Endothelial cell (in vitro differentiated cells): ENCODE results near the gene PGRMC1. TPM values are rescaled to one million over a fixed set of nuclear protein-coding genes. Genes with fewer than 3 reads are reported as not detected.

Experiments used
- DNase-seq: peaks from one replicate; pipeline ENCODE4 v3.0.0; 2021; ENCODE audit warnings: low spot score
- H3K27ac Mint-ChIP-seq: one replicate; pipeline ENCODE4 v1.8.0; 2021; ENCODE audit warnings: mixed read lengths, inconsistent platforms; ENCODE audit not compliant: unreplicated experiment
- H3K27me3 Mint-ChIP-seq: one replicate; pipeline ENCODE4 v1.8.0; 2021; ENCODE audit warnings: mild to moderate bottlenecking, moderate library complexity, mixed read lengths, inconsistent platforms; ENCODE audit not compliant: unreplicated experiment
- H3K36me3 Mint-ChIP-seq: one replicate; pipeline ENCODE4 v1.8.0; 2021; ENCODE audit warnings: mild to moderate bottlenecking, low read depth, mixed read lengths, inconsistent platforms; ENCODE audit not compliant: unreplicated experiment
- H3K4me1 Mint-ChIP-seq: one replicate; pipeline ENCODE4 v1.8.0; 2021; ENCODE audit warnings: mild to moderate bottlenecking, mixed read lengths, inconsistent platforms; ENCODE audit not compliant: unreplicated experiment
- H3K4me3 Mint-ChIP-seq: one replicate; pipeline ENCODE4 v1.8.0; 2021; ENCODE audit warnings: mild to moderate bottlenecking, mixed read lengths, inconsistent platforms; ENCODE audit not compliant: unreplicated experiment
- H3K9me3 Mint-ChIP-seq: one replicate; pipeline ENCODE4 v1.8.0; 2021; ENCODE audit warnings: mixed read lengths, inconsistent platforms; ENCODE audit not compliant: unreplicated experiment
- CTCF ChIP-seq: fragments of 200-600 bp; sonication (generic); IDR thresholded peaks from one replicate; pipeline ENCODE4 v1.5.0; 2021; ENCODE audit warnings: antibody characterized with exemption; ENCODE audit not compliant: unreplicated experiment
- total RNA-seq: library from RNA; stranded (reverse); fragmentation: NEBNext Ultra II Directional; extraction: Animal tissue kit (Norgen Biotek cat#: 25700); gene quantifications from one replicate; pipeline ENCODE4 v1.2.1, GENCODE V29; 2021; ENCODE audit not compliant: unreplicated experiment

The PGRMC1 gene
- total RNA-seq, 1 donor from 2014 or later, result 153 TPM

GRCh38 chrX:119240356-119240755, 4.3 kb downstream of the PGRMC1 start:
- TF ChIP-seq CTCF, result no peak
- Mint-ChIP-seq H3K4me3 (no peak overlapping the region), H3K9me3 (no peaks in the 10 kb centered on the region), H3K27ac (peak overlapping the region; percentile 42), H3K36me3 (peaks cover 23% of the 10 kb centered on the region), H3K4me1 (peaks cover 18% of the 10 kb centered on the region), H3K27me3 (peaks cover 4% of the 10 kb centered on the region)
- DNase-seq, result no peak

- no peaks in the 10 kb centered on the region for H3K27me3 Mint-ChIP-seq
- peaks cover 10% of the 10 kb centered on the region for H3K36me3 Mint-ChIP-seq
- no peaks in the 10 kb centered on the region for H3K4me1 Mint-ChIP-seq
- no peak for DNase-seq
- no peak overlapping the region for H3K4me3 Mint-ChIP-seq
- no peak for TF ChIP-seq CTCF
- H3K9me3 Mint-ChIP-seq, result no peaks in the 10 kb centered on the region
- no peak overlapping the region for H3K27ac Mint-ChIP-seq
Observed at GRCh38 chrX:119247702-119248101, 11.6 kb downstream of the PGRMC1 start.

- no peaks in the 10 kb centered on the region for H3K9me3 Mint-ChIP-seq
- DNase-seq, result no peak
- H3K36me3 Mint-ChIP-seq, result no peaks in the 10 kb centered on the region
- H3K27me3 Mint-ChIP-seq, result no peaks in the 10 kb centered on the region
- H3K4me1 Mint-ChIP-seq, result no peaks in the 10 kb centered on the region
- no peak overlapping the region for H3K4me3 Mint-ChIP-seq
- TF ChIP-seq CTCF, result no peak
- H3K27ac Mint-ChIP-seq, result no peak overlapping the region
Observed at GRCh38 chrX:119249891-119250290, 13.8 kb downstream of the PGRMC1 start.

GRCh38 chrX:119251386-119251785, 15.3 kb downstream of the PGRMC1 start:
- Mint-ChIP-seq H3K27me3 (no peaks in the 10 kb centered on the region), H3K27ac (no peak overlapping the region), H3K36me3 (no peaks in the 10 kb centered on the region), H3K9me3 (no peaks in the 10 kb centered on the region), H3K4me3 (no peak overlapping the region), H3K4me1 (no peaks in the 10 kb centered on the region)
- no peak for DNase-seq
- no peak for TF ChIP-seq CTCF

- Mint-ChIP-seq H3K27me3 (no peaks in the 10 kb centered on the region), H3K27ac (no peak overlapping the region), H3K4me3 (no peak overlapping the region), H3K4me1 (no peaks in the 10 kb centered on the region), H3K36me3 (no peaks in the 10 kb centered on the region), H3K9me3 (no peaks in the 10 kb centered on the region)
- DNase-seq, result no peak
- TF ChIP-seq CTCF, result no peak
Observed at GRCh38 chrX:119252716-119253115, 16.6 kb downstream of the PGRMC1 start.
